Cortex of kidney (tissue), 1 donor: Measurements from ENCODE around the gene AGPAT1.
"Not testable (repeated sequence)": the region's sequence is repeated elsewhere in the genome, so short reads cannot be mapped to it uniquely, and the experiment has no call there.

Source experiments
- DNase-seq: peaks from one replicate; lab custom pipeline; 2025; lab: John Stamatoyannopoulos, UW

AGPAT1 gene

GRCh38 chr6:32175711-32176475 is at the start of gene AGPAT1:
AGPAT1 (minus strand) TSS chr6:32176084; CDS start chr6:32171496, 4,588 bp downstream.
- DNase-seq, result peak; percentile 43

- DNase-seq, result no peak
These were observed 48.8 kb upstream of the AGPAT1 start for GRCh38 chr6:32224696-32225095.

- no peak for DNase-seq
These were observed 47.7 kb upstream of the AGPAT1 start, which contains the start of gene NOTCH4 for GRCh38 chr6:32223258-32224235. NOTCH4 (minus strand) TSS chr6:32224067; CDS start chr6:32223928, 139 bp downstream.

- DNase-seq, result no peak
These were observed 46.7 kb upstream of the AGPAT1 start for GRCh38 chr6:32222333-32223230.

GRCh38 chr6:32220021-32220420 is 44.1 kb upstream of the AGPAT1 start:
- DNase-seq, result no peak

GRCh38 chr6:32218167-32218566 is 42.3 kb upstream of the AGPAT1 start:
- DNase-seq, result no peak

GRCh38 chr6:32216998-32217397 is 41.1 kb upstream of the AGPAT1 start:
- DNase-seq, result no peak

GRCh38 chr6:32216285-32216684 is 40.4 kb upstream of the AGPAT1 start:
- no peak for DNase-seq

GRCh38 chr6:32215617-32216016 is 39.7 kb upstream of the AGPAT1 start:
- no peak for DNase-seq

GRCh38 chr6:32214126-32214525 is 38.2 kb upstream of the AGPAT1 start:
- DNase-seq, result no peak

- no peak for DNase-seq
These were observed 37.8 kb upstream of the AGPAT1 start for GRCh38 chr6:32213649-32214048.

GRCh38 chr6:32212076-32212760 is 36.3 kb upstream of the AGPAT1 start:
- DNase-seq, result no peak

GRCh38 chr6:32211432-32211831 is 35.5 kb upstream of the AGPAT1 start:
- DNase-seq, result not testable (repeated sequence)

GRCh38 chr6:32210191-32210601 is 34.3 kb upstream of the AGPAT1 start:
- no peak for DNase-seq

GRCh38 chr6:32208996-32209395 is 33.1 kb upstream of the AGPAT1 start:
- DNase-seq, result no peak

- DNase-seq, result no peak
These were observed 28.4 kb upstream of the AGPAT1 start for GRCh38 chr6:32204268-32204715.

- no peak for DNase-seq
These were observed 27.8 kb upstream of the AGPAT1 start for GRCh38 chr6:32203426-32204267.

GRCh38 chr6:32202186-32202585 is 26.3 kb upstream of the AGPAT1 start:
- no peak for DNase-seq

- DNase-seq, result no peak
These were observed 25.0 kb upstream of the AGPAT1 start for GRCh38 chr6:32200711-32201475.
